AG04450 (cell line): ENCODE results near the gene UBASH3A. TPM values are rescaled to one million over a fixed set of nuclear protein-coding genes. Genes with fewer than 3 reads are reported as not detected.

ENCODE experiments used
- CTCF ChIA-PET: fragments of 300-600, 350-600 bp; formaldehyde crosslinking; extraction: SDS; loops from one replicate; lab custom pipeline; 2022; ENCODE audit warnings: antibody characterized with exemption, inconsistent platforms; lab: Charles Lee
- POLR2A ChIA-PET: fragments of 350-600 bp; formaldehyde crosslinking; extraction: SDS; loops from one replicate; lab custom pipeline; 2021; ENCODE audit warnings: antibody characterized with exemption, inconsistent platforms; lab: Yijun Ruan, JAX
- DNase-seq: peaks from one replicate; pipeline ENCODE4 v3.0.0-alpha.2; 2011; ENCODE audit warnings: low read depth, low spot score
- H3K27ac ChIP-seq: one replicate; pipeline ENCODE4 v1.5.1; 2012; ENCODE audit warnings: low read depth, low read length, control low read depth
- H3K27me3 ChIP-seq: one replicate; pipeline ENCODE4 v1.6.0; 2012; ENCODE audit warnings: low read length; ENCODE audit not compliant: control insufficient read depth, insufficient read depth
- H3K4me3 ChIP-seq: 2 replicates; pipeline ENCODE4 v1.5.1; 2011; ENCODE audit warnings: mild to moderate bottlenecking, low read depth, low read length, control low read depth
- H3K9me3 ChIP-seq: 2 replicates; pipeline ENCODE4 v1.5.1; 2012; ENCODE audit warnings: low read length; ENCODE audit not compliant: control insufficient read depth, insufficient read depth
- CTCF ChIP-seq: IDR thresholded peaks from 2 replicates; pipeline ENCODE4 v1.5.1; 2011; ENCODE audit warnings: low read depth, low read length, control low read depth, inconsistent platforms
- polyA plus RNA-seq: library from polyadenylated mRNA; depleted of rRNA; stranded (reverse); fragments of >200 nt; gene quantifications from 2 replicates; pipeline ENCODE4 v1.2.3, GENCODE V29; 2011

Gene UBASH3A
- polyA plus RNA-seq, 1 experiment = not detected

GRCh38 chr21:42358937-42359336 is 44.8 kb upstream of the UBASH3A start:
- no peak for DNase-seq
- Histone ChIP-seq H3K27ac (no peak overlapping the region), H3K4me3 (no peak overlapping the region), H3K9me3 (no peaks in the 10 kb centered on the region; the same call in 1 of the 2 replicates), H3K27me3 (peaks cover 3% of the 10 kb centered on the region)
- no peak for TF ChIP-seq CTCF
- CTCF ChIA-PET = no interaction called here
- POLR2A ChIA-PET = no interaction called here

GRCh38 chr21:42360317-42360716 is 43.4 kb upstream of the UBASH3A start:
- no peak for DNase-seq
- Histone ChIP-seq H3K27me3 (peaks cover 3% of the 10 kb centered on the region), H3K27ac (no peak overlapping the region), H3K4me3 (no peak overlapping the region), H3K9me3 (no peaks in the 10 kb centered on the region; the same call in none of the 2 replicates)
- no peak for TF ChIP-seq CTCF
- ChIA-PET POLR2A (no interaction called here), CTCF (no interaction called here)

GRCh38 chr21:42361286-42361685 is 42.4 kb upstream of the UBASH3A start:
- Histone ChIP-seq H3K27me3 (peaks cover 3% of the 10 kb centered on the region), H3K27ac (no peak overlapping the region), H3K4me3 (no peak overlapping the region), H3K9me3 (no peaks in the 10 kb centered on the region; the same call in none of the 2 replicates)
- TF ChIP-seq CTCF = no peak
- DNase-seq = no peak
- ChIA-PET CTCF (no interaction called here), POLR2A (no interaction called here)

GRCh38 chr21:42362198-42362597 is 41.5 kb upstream of the UBASH3A start:
- Histone ChIP-seq H3K9me3 (no peaks in the 10 kb centered on the region; the same call in none of the 2 replicates), H3K27ac (no peak overlapping the region), H3K27me3 (peaks cover 3% of the 10 kb centered on the region), H3K4me3 (no peak overlapping the region)
- no peak for TF ChIP-seq CTCF
- CTCF ChIA-PET = no interaction called here
- no peak for DNase-seq
- POLR2A ChIA-PET = no interaction called here

- TF ChIP-seq CTCF = no peak
- Histone ChIP-seq H3K4me3 (no peak overlapping the region), H3K9me3 (no peaks in the 10 kb centered on the region; the same call in none of the 2 replicates), H3K27ac (no peak overlapping the region), H3K27me3 (peaks cover 3% of the 10 kb centered on the region)
- ChIA-PET CTCF (no interaction called here), POLR2A (no interaction called here)
- no peak for DNase-seq
Measured at GRCh38 chr21:42362700-42363099, 41.0 kb upstream of the UBASH3A start.
